Effector CD4-positive, alpha-beta T cell (primary cell): ENCODE data around the gene PEAK1.

ENCODE experiments used
- DNase-seq: peaks from one replicate; pipeline ENCODE4 v3.0.0-alpha.2; 2020

PEAK1 gene

DNA sequence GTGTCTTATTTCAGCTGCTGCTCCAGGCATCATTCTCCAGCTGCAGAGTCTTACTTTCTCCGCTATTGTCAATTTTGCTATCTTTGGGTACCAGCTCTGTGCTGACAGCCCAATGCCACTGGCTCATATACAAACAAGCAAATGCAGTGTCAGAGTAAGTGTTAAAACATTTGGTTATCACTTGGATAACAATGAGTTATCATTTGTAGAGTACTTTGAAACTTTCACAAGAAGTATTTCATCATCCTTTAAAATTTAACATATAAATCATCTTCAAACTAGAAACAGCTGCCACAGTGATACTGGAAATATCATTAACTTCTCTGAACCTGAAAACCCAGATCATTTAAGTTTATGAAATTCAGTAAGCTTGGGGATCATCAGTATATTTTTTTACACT is 362.8 kb downstream of the PEAK1 start:
- DNase-seq: no peak

- DNase-seq: no peak
Observed at GRCh38 chr15:77053709-77054108, 366.2 kb downstream of the PEAK1 start.

GRCh38 chr15:77052556-77052955 is 367.3 kb downstream of the PEAK1 start:
- no peak for DNase-seq
